Measurements from ENCODE around the gene SUN2. TPM values are rescaled to one million over a fixed set of nuclear protein-coding genes. Genes with fewer than 3 reads are reported as not detected.

Gene SUN2
- total and polyA plus RNA-seq, 2 donors (not counting 1 experiment from before 2014, with no cell fraction given) = 27.4 to 76.6 TPM

DNA sequence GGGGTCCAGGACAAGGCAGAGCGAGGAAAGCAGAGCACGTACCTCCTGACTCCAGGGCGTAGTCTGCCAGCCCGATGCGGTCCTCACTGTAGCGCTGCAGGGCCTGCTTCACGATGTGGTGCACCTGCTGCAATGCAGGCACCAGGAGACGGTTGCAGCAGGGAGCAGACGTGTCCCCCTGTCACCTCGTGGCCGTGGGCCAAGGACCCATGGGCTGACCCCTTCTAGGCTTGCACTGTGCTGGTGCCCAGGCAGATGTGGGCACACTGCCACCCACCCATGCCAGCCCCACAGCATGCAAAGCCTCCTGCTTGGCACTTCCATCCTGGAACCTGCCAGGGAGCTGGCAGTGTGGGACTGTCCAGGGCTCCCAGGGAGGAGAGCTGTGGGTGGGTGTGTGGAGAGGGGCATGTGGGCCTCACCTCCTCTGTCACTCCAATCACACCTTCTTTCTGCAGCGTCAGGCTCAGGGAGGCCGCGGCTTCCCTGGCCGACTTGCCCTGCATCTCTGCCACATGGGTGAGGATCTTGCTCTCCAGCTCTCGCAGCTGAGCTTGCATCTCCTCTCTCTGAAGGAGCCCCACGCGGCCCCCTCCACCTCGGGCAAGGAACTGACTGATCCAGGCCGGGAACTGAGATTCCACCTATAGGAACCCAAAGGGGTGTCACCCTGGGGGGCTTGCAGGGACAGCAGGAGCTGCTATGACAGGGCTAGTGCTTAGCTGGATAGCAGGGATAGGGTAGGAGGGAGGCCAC is 16.3 kb downstream of the SUN2 start:
- no peaks in the 10 kb centered on the region for H3K4me1 ChIP-seq (ENCODE audit: control insufficient read depth, extremely low read depth, insufficient read depth, low read length)
- H3K9me3 ChIP-seq (ENCODE audit: control insufficient read depth, insufficient read depth, low read depth, low read length) = no peaks in the 10 kb centered on the region
- H3K27ac ChIP-seq (ENCODE audit: insufficient read depth, low read length) = no peak overlapping the region
- no peak overlapping the region for H3K4me2 ChIP-seq (ENCODE audit: extremely low read depth, insufficient read depth, low read length)
- TF ChIP-seq EZH2 (IDR thresholded peaks at IDR 0.05; ENCODE audit: low read length, missing control alignments) = no peak
- TF ChIP-seq, protein P1, sequence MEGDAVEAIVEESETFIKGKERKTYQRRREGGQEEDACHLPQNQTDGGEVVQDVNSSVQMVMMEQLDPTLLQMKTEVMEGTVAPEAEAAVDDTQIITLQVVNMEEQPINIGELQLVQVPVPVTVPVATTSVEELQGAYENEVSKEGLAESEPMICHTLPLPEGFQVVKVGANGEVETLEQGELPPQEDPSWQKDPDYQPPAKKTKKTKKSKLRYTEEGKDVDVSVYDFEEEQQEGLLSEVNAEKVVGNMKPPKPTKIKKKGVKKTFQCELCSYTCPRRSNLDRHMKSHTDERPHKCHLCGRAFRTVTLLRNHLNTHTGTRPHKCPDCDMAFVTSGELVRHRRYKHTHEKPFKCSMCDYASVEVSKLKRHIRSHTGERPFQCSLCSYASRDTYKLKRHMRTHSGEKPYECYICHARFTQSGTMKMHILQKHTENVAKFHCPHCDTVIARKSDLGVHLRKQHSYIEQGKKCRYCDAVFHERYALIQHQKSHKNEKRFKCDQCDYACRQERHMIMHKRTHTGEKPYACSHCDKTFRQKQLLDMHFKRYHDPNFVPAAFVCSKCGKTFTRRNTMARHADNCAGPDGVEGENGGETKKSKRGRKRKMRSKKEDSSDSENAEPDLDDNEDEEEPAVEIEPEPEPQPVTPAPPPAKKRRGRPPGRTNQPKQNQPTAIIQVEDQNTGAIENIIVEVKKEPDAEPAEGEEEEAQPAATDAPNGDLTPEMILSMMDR (conservative IDR thresholded peaks at IDR 0.05 in 1 of 2, IDR thresholded peaks at IDR 0.05 in 1 of 2; ENCODE audit: low read depth in 1 of 2, low read length in 2 of 2) = no peak
- H3K36me3 ChIP-seq (ENCODE audit: control insufficient read depth, insufficient read depth, low read length) = peaks cover 60% of the 10 kb centered on the region
- no peaks in the 10 kb centered on the region for H3K79me2 ChIP-seq (ENCODE audit: control insufficient read depth, insufficient read depth, low read length)
- no peaks in the 10 kb centered on the region for H3K27me3 ChIP-seq (ENCODE audit: control insufficient read depth, insufficient read depth, low read length)
- no peak overlapping the region for H3K9ac ChIP-seq (ENCODE audit: insufficient read depth, low read length)
- no peak overlapping the region for H3K4me3 ChIP-seq (replicated peaks in 1 of 4; ENCODE audit: control extremely low read depth in 1 of 4, insufficient read depth in 1 of 4, low read depth in 3 of 4, low read length in 4 of 4)
- no peak overlapping the region for H2AFZ ChIP-seq (ENCODE audit: low read length)
- H4K20me1 ChIP-seq (ENCODE audit: control insufficient read depth, extremely low read depth, insufficient read depth, low read length) = no peaks in the 10 kb centered on the region
- DNase-seq (ENCODE audit: low read depth in 2 of 2) = no peak

DNA sequence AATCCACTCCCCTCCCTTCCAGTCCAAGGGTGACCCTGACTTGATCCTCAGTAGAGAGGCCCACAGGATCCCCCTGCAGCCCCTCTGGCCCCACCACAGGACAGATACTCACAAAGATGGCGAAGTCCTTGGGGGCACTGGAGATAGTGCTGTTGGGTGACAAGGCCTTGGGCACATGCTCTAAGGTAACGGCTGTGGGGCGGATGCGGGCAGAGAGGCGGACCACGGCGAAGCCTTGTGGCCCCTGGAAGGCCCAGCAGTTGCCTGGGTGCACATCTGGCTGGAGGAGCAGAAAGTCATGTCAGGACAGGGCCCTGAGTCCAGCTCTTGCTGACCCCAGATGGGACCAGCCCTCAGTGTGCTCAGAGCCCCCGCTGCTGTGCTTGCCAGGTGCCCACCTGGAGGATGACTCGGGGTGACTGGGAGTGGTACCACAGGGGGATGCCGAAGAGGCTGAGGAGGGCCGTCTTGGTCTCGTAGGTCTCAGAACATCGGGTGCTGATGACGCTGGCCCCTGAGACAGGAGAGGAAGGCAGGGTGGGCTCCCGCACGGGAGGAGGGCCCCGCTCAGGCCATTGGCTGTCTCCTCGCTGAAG is 17.2 kb downstream of the SUN2 start:
- Histone ChIP-seq H3K4me1 (ENCODE audit: control insufficient read depth, extremely low read depth, insufficient read depth, low read length) (peaks cover 4% of the 10 kb centered on the region), H3K27me3 (ENCODE audit: control insufficient read depth, insufficient read depth, low read length) (no peaks in the 10 kb centered on the region), H3K27ac (ENCODE audit: insufficient read depth, low read length) (no peak overlapping the region), H3K9ac (ENCODE audit: insufficient read depth, low read length) (no peak overlapping the region), H3K79me2 (ENCODE audit: control insufficient read depth, insufficient read depth, low read length) (no peaks in the 10 kb centered on the region), H3K4me3 (replicated peaks in 1 of 4; ENCODE audit: control extremely low read depth in 1 of 4, insufficient read depth in 1 of 4, low read depth in 3 of 4, low read length in 4 of 4) (no peak overlapping the region), H4K20me1 (ENCODE audit: control insufficient read depth, extremely low read depth, insufficient read depth, low read length) (no peaks in the 10 kb centered on the region), H3K4me2 (ENCODE audit: extremely low read depth, insufficient read depth, low read length) (no peak overlapping the region), H3K9me3 (ENCODE audit: control insufficient read depth, insufficient read depth, low read depth, low read length) (no peaks in the 10 kb centered on the region), H2AFZ (ENCODE audit: low read length) (no peak overlapping the region), H3K36me3 (ENCODE audit: control insufficient read depth, insufficient read depth, low read length) (peaks cover 63% of the 10 kb centered on the region)
- TF ChIP-seq, protein P1 (conservative IDR thresholded peaks at IDR 0.05 in 1 of 2, IDR thresholded peaks at IDR 0.05 in 1 of 2; ENCODE audit: low read depth in 1 of 2, low read length in 2 of 2) = no peak
- TF ChIP-seq EZH2 (IDR thresholded peaks at IDR 0.05; ENCODE audit: low read length, missing control alignments) = no peak
- no peak for DNase-seq (ENCODE audit: low read depth in 2 of 2)

DNA sequence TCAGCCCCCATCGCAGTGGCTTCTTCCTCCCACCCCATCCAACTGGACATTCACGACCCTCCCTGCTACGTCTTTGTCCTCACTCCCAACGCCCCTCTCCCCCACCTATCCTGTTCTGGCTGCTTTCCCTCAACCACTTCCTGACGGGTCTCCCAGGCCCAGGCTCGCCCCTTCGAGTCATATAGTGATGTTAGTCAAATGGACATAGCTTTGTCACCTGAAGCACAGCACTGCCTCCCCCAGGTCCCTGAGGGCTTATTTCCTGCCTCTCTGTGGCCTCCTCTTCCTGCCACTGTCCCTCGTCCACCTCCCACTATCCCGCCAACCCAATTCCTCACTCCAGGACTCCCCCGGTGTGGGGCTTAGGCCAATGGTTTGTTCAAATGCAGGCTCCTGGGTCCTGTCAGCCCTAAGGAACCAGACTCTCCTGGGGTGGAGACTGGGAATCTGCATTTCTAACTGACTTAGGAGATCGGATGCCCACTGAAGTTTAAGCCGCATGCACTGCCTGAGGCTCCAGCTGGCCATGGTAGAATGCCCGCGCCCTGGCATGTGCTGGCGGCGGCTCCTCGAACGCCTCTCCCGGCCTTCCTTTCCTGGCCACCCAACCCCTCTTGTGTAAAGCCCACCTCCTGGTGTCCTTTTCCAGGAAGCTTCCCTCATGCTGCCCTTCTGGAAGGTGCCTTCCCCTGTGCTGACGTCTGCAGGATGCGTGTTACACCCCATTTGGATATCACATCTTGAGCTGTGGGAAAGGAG is 18.3 kb downstream of the SUN2 start:
- peaks cover 56% of the 10 kb centered on the region for H3K36me3 ChIP-seq (ENCODE audit: control insufficient read depth, insufficient read depth, low read length)
- H4K20me1 ChIP-seq (ENCODE audit: control insufficient read depth, extremely low read depth, insufficient read depth, low read length) = no peaks in the 10 kb centered on the region
- H3K79me2 ChIP-seq (ENCODE audit: control insufficient read depth, insufficient read depth, low read length) = no peaks in the 10 kb centered on the region
- peaks cover 7% of the 10 kb centered on the region for H3K4me1 ChIP-seq (ENCODE audit: control insufficient read depth, extremely low read depth, insufficient read depth, low read length)
- no peak overlapping the region for H2AFZ ChIP-seq (ENCODE audit: low read length)
- H3K4me2 ChIP-seq (ENCODE audit: extremely low read depth, insufficient read depth, low read length) = no peak overlapping the region
- no peak overlapping the region for H3K27ac ChIP-seq (ENCODE audit: insufficient read depth, low read length)
- TF ChIP-seq, protein P1 (conservative IDR thresholded peaks at IDR 0.05 in 1 of 2, IDR thresholded peaks at IDR 0.05 in 1 of 2; ENCODE audit: low read depth in 1 of 2, low read length in 2 of 2) = no peak
- no peaks in the 10 kb centered on the region for H3K27me3 ChIP-seq (ENCODE audit: control insufficient read depth, insufficient read depth, low read length)
- H3K4me3 ChIP-seq (replicated peaks in 1 of 4; ENCODE audit: control extremely low read depth in 1 of 4, insufficient read depth in 1 of 4, low read depth in 3 of 4, low read length in 4 of 4) = no peak overlapping the region
- H3K9me3 ChIP-seq (ENCODE audit: control insufficient read depth, insufficient read depth, low read depth, low read length) = no peaks in the 10 kb centered on the region
- no peak for DNase-seq (ENCODE audit: low read depth in 2 of 2)
- no peak overlapping the region for H3K9ac ChIP-seq (ENCODE audit: insufficient read depth, low read length)

All from fibroblast of lung (primary cell).